Measurements from ENCODE around the gene CAPN7.

The CAPN7 gene

DNA sequence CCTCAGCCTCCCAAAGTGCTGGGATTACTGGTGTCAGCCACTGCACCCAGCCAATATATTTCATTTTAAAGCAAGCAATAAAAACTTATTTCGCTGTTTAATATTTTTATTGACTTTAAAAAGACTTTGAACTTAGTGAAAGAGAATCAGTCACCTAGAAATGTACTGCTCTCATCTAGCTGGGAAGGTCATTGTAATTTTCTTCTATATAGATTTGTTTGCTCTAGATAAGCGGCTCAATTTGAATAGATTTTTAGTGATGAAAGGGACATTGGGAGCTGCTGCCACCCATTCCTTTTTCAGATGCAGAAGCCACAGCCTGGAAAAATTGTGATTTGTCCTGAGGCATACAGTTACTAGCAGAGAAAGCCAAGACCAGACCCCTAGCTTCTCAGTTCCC is 40.1 kb downstream of the CAPN7 start:
- DNase-seq (ENCODE audit: extremely low read depth, low read depth): no peak
- TF ChIP-seq, protein P1, sequence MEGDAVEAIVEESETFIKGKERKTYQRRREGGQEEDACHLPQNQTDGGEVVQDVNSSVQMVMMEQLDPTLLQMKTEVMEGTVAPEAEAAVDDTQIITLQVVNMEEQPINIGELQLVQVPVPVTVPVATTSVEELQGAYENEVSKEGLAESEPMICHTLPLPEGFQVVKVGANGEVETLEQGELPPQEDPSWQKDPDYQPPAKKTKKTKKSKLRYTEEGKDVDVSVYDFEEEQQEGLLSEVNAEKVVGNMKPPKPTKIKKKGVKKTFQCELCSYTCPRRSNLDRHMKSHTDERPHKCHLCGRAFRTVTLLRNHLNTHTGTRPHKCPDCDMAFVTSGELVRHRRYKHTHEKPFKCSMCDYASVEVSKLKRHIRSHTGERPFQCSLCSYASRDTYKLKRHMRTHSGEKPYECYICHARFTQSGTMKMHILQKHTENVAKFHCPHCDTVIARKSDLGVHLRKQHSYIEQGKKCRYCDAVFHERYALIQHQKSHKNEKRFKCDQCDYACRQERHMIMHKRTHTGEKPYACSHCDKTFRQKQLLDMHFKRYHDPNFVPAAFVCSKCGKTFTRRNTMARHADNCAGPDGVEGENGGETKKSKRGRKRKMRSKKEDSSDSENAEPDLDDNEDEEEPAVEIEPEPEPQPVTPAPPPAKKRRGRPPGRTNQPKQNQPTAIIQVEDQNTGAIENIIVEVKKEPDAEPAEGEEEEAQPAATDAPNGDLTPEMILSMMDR (IDR thresholded peaks at IDR 0.05; ENCODE audit: low read depth, low read length): no peak

DNA sequence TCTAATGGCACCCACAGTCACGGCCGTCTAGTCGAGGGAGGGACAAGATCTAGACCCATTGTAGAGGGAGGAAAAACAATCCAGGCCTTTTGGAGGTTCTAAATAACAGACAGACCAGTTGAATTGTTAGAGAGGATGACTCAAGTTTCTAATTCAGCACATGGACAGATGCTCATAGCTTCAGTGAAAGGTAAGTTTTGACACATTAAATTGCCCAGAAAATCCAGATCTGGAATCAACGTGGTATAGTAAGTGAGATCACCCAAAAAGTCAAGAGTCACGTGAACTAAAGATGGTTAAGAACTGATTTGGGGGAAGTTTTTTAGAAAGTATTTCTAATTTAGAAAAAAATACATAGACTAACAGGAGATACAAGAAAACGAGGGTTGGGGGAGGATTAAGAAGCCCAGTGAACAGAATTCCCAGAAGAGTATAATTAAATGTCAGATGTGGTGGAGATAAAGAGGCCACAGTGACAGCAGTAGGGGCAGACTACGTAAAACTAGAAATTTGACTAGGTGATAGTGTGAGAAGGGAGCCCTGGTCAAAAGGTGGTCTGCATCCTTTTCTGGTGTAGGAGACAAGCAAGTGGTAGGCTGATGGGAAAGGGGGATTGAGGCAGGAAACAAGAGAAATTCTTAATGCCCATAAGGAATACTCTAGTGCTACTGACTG is 47.1 kb downstream of the CAPN7 start:
- TF ChIP-seq, protein P1 (IDR thresholded peaks at IDR 0.05; ENCODE audit: low read depth, low read length): no peak

DNA sequence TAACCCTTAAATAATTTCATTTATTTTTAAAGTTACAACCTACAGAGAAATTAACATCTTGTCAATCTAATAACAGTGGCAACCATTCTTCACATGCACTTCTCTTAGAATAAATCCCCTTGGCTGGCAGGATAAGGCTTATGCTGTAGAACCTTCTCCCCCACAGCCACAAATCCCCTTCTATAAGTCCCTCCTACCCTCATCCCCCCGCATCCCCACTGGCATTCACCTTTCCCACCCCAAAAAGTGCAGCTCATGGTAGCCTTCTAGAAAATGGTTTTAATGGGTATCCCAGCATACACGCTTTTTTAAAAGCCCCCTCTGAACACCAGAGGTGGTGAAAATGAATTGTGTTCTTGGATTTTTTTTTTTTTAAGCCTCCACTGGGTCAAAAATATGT is 49.2 kb downstream of the CAPN7 start:
- TF ChIP-seq, protein P1 (IDR thresholded peaks at IDR 0.05; ENCODE audit: low read depth, low read length): no peak
- DNase-seq (ENCODE audit: extremely low read depth, low read depth): no peak

More for the DNA sequence above, 47.1 kb downstream of the CAPN7 start:
- no peak for DNase-seq (ENCODE audit: extremely low read depth, low read depth)

GRCh38 chr3:15256861-15257341 is 50.9 kb downstream of the CAPN7 start:
- TF ChIP-seq, protein P1 (IDR thresholded peaks at IDR 0.05; ENCODE audit: low read depth, low read length): no peak
- no peak for DNase-seq (ENCODE audit: extremely low read depth, low read depth)

DNA sequence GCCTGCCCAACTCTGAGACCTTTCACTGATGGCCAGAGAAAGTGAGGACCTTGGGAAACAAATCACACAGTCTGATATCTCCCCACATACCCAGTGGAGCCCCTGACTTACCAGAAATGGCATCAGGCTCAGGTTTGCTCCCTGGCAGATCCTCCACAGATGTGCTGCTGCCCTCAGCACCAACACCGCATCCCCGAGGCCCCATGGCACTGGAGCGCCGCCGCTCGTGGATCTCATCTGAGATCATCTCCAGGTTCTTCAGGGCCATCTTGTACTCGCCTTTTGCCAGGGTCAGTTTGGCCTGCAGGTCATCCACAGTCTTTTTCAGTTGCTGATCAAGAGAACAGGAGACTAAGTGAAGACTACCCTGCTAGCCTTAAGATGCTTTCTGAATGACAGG is 52.7 kb downstream of the CAPN7 start:
- no peak for DNase-seq (ENCODE audit: extremely low read depth, low read depth)

DNA sequence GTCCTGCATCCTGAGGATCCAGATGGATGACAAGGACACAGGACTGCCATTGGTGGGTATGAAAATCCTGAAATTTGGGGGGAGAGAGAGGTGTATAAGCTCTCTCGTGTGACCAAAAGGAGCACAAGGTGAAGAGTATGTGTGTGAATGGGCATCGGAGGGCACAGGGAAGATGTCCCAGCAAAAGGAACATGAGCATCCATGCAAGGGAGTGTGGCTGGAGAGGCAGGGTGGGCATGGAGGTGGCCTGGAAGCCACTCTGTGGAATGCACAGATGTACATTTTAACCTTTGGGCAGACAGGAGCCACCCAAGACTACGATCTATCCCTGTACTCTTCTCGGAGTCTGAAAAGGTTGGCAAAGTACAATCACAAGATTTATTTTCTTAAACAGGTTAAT is 54.5 kb downstream of the CAPN7 start:
- no peak for DNase-seq (ENCODE audit: extremely low read depth, low read depth)

More for the DNA sequence above, 52.7 kb downstream of the CAPN7 start:
- TF ChIP-seq, protein P1 (IDR thresholded peaks at IDR 0.05; ENCODE audit: low read depth, low read length): no peak

DNA sequence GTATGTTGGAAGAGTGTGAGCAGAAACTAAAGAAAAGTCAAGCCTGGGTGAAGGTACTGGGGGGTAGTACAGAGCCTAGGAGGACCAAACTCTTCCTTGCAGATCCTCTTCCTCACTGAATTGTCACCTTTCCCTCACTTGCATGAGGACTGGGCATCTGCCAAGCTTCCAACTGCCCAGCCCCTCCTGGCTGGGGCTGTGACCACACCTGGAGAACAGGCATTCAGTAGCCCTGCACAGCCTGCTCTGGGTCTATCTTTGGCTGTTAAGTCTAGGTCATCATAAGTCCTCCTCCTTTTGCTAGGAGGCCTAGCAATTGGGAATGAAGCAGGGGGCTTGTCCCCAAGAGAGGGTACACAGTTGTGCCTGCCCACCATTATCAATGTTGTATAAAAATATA is 55.2 kb downstream of the CAPN7 start:
- DNase-seq (ENCODE audit: extremely low read depth, low read depth): no peak
- TF ChIP-seq, protein P1 (IDR thresholded peaks at IDR 0.05; ENCODE audit: low read depth, low read length): no peak

More for the DNA sequence above, 54.5 kb downstream of the CAPN7 start:
- TF ChIP-seq, protein P1 (IDR thresholded peaks at IDR 0.05; ENCODE audit: low read depth, low read length): no peak
